Loucy (cell line): ENCODE results near the gene RELA.

Experiments used
- H2AFZ ChIP-seq: fragments of 200-600 bp; sonication (generic); 2 replicates; pipeline ENCODE4 v1.6.0; 2016; ENCODE audit warnings: antibody characterized with exemption, mild to moderate bottlenecking, low read length, moderate library complexity
- H3F3A ChIP-seq: fragments of 200-600 bp; 2 replicates; pipeline ENCODE4 v1.6.0; 2016; ENCODE audit warnings: antibody characterized with exemption, low read depth, mild to moderate bottlenecking
- H3K27me3 ChIP-seq: fragments of 200-600 bp; sonication (generic); 2 replicates; pipeline ENCODE4 v1.6.1; 2014; ENCODE audit warnings: low read length, mild to moderate bottlenecking; ENCODE audit not compliant: insufficient read depth, poor library complexity, severe bottlenecking
- H3K36me3 ChIP-seq: fragments of 200-600 bp; sonication (generic); 2 replicates; pipeline ENCODE4 v1.6.1; 2016; ENCODE audit warnings: low read length; ENCODE audit not compliant: insufficient read depth
- H3K4me1 ChIP-seq: fragments of 200-600 bp; sonication (generic); 2 replicates; pipeline ENCODE4 v1.5.1; 2014; ENCODE audit warnings: low read length, mild to moderate bottlenecking; ENCODE audit not compliant: insufficient read depth, poor library complexity, severe bottlenecking
- H3K4me2 ChIP-seq: fragments of 200-600 bp; sonication (generic); 2 replicates; pipeline ENCODE4 v1.6.0; 2014; ENCODE audit warnings: antibody characterized with exemption, low read length, low read depth, mild to moderate bottlenecking; ENCODE audit not compliant: poor library complexity, severe bottlenecking
- H3K4me3 ChIP-seq: fragments of 200-600 bp; sonication (generic); 2 replicates; pipeline ENCODE4 v1.5.1; 2014; ENCODE audit warnings: low read length, mild to moderate bottlenecking, mixed read lengths; ENCODE audit not compliant: poor library complexity, severe bottlenecking
- H3K79me2 ChIP-seq: fragments of 200-600 bp; sonication (generic); 2 replicates; pipeline ENCODE4 v1.6.1; 2014; ENCODE audit warnings: low read length; ENCODE audit not compliant: insufficient read depth
- H3K9ac ChIP-seq: fragments of 200-600 bp; sonication (generic); 2 replicates; pipeline ENCODE4 v1.6.0; 2014; ENCODE audit warnings: mild to moderate bottlenecking, low read depth, low read length, moderate library complexity; ENCODE audit not compliant: poor library complexity, severe bottlenecking
- H3K9me2 ChIP-seq: fragments of 200-600 bp; sonication (generic); replicated peaks from 2 replicates; pipeline ENCODE4 v1.6.1; 2016; ENCODE audit warnings: low read depth, low read length, mixed read lengths
- H3K9me3 ChIP-seq: fragments of 200-600 bp; sonication (generic); 2 replicates; pipeline ENCODE4 v1.6.1; 2014; ENCODE audit warnings: mild to moderate bottlenecking, antibody characterized with exemption, low read length, low read depth; ENCODE audit not compliant: insufficient read depth
- H4K20me1 ChIP-seq: fragments of 200-600 bp; sonication (generic); 2 replicates; pipeline ENCODE4 v1.6.0; 2014; ENCODE audit warnings: antibody characterized with exemption, low read length, mild to moderate bottlenecking; ENCODE audit not compliant: insufficient read depth, poor library complexity, severe bottlenecking
- EZH2phosphoT487 ChIP-seq: fragments of 200-600 bp; IDR thresholded peaks from 2 replicates; pipeline ENCODE4 v1.6.1; 2018; ENCODE audit warnings: antibody characterized with exemption, mild to moderate bottlenecking, moderate library complexity, borderline replicate concordance
- TF ChIP-seq, protein P1 (sequence below): fragments of 200-600 bp; sonication (generic); conservative IDR thresholded peaks from 2 replicates; pipeline ENCODE4 v1.5.1; 2014; ENCODE audit warnings: mild to moderate bottlenecking, antibody characterized with exemption, low read length

The RELA gene

DNA sequence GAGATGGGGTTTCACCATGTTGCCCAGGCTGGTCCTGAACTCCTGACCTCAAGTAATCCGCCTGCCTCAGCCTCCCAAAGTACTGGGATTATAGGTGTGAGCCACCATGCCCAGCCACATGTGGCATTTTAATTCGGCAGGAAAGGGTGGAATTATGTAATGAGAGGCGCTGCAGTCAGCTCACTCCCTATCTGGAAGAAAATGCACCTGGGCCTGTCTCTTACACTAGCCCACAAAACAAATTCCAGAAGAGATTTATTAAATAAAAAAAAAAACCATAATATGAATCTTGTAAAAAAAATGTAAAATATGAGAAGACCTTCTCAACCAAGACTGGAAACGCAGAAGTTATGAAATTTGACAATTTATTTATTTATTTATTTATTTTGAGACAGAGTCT, 41.1 kb upstream of the RELA start:
- no peaks in the 10 kb centered on the region for H3K9me2 ChIP-seq
- no peak overlapping the region for H3K4me2 ChIP-seq
- no peak overlapping the region for H3K9ac ChIP-seq
- no peak overlapping the region for H2AFZ ChIP-seq
- H3K79me2 ChIP-seq = no peaks in the 10 kb centered on the region
- no peaks in the 10 kb centered on the region for H3K27me3 ChIP-seq
- no peaks in the 10 kb centered on the region for H4K20me1 ChIP-seq
- TF ChIP-seq EZH2phosphoT487 = no peak
- TF ChIP-seq, protein P1, sequence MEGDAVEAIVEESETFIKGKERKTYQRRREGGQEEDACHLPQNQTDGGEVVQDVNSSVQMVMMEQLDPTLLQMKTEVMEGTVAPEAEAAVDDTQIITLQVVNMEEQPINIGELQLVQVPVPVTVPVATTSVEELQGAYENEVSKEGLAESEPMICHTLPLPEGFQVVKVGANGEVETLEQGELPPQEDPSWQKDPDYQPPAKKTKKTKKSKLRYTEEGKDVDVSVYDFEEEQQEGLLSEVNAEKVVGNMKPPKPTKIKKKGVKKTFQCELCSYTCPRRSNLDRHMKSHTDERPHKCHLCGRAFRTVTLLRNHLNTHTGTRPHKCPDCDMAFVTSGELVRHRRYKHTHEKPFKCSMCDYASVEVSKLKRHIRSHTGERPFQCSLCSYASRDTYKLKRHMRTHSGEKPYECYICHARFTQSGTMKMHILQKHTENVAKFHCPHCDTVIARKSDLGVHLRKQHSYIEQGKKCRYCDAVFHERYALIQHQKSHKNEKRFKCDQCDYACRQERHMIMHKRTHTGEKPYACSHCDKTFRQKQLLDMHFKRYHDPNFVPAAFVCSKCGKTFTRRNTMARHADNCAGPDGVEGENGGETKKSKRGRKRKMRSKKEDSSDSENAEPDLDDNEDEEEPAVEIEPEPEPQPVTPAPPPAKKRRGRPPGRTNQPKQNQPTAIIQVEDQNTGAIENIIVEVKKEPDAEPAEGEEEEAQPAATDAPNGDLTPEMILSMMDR = no peak
- H3F3A ChIP-seq = no peaks in the 10 kb centered on the region
- H3K4me3 ChIP-seq = no peak overlapping the region
- no peaks in the 10 kb centered on the region for H3K4me1 ChIP-seq
- no peaks in the 10 kb centered on the region for H3K9me3 ChIP-seq
- H3K36me3 ChIP-seq = no peaks in the 10 kb centered on the region

DNA sequence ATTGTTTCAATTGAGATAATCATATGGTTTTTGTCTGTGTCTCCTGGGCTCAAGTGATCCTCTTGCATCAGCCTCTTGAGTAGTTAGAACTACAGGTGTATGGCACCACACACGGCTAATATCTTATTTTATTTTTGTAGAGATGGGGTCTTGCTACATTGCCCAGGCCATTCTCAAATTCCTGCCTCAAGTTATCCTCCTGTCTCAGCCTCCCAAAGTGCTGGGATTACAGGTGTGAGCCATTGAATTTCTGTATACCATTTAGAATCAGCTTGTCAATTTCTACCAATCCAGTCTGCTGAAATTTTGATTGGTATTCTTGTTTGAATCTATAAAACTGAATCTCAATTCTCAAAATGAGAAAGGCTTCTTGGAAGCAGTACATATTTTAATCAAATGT, 39.0 kb upstream of the RELA start:
- no peaks in the 10 kb centered on the region for H3K27me3 ChIP-seq
- no peak overlapping the region for H2AFZ ChIP-seq
- no peak overlapping the region for H3K9ac ChIP-seq
- no peaks in the 10 kb centered on the region for H3K4me1 ChIP-seq
- no peaks in the 10 kb centered on the region for H3F3A ChIP-seq
- TF ChIP-seq, protein P1 = no peak
- no peak for TF ChIP-seq EZH2phosphoT487
- H3K4me3 ChIP-seq = no peak overlapping the region
- no peaks in the 10 kb centered on the region for H3K9me3 ChIP-seq
- no peaks in the 10 kb centered on the region for H4K20me1 ChIP-seq
- H3K79me2 ChIP-seq = no peaks in the 10 kb centered on the region
- no peaks in the 10 kb centered on the region for H3K36me3 ChIP-seq
- H3K4me2 ChIP-seq = no peak overlapping the region
- no peaks in the 10 kb centered on the region for H3K9me2 ChIP-seq

DNA sequence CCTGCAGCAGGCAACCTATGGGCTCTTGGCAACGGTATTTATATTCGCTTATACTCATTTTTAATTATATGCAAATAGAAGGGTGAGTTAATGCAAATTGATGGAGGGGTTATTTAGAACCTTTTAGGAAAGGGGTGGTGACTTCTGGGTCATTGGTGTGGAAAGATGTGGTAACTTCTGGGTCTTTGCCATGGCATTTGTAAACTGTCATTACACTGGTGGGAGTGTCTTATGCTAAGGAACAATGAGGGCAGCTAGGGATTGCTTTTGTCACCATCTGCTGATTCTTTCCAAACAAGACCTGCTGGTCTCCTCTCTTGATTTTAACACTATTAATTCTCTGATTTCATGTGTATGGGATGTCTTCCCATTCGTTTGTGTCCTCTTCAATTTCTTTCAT, 37.7 kb upstream of the RELA start:
- H3K36me3 ChIP-seq = no peaks in the 10 kb centered on the region
- H3K9me2 ChIP-seq = no peaks in the 10 kb centered on the region
- H3K27me3 ChIP-seq = no peaks in the 10 kb centered on the region
- no peaks in the 10 kb centered on the region for H3K79me2 ChIP-seq
- no peaks in the 10 kb centered on the region for H3K4me1 ChIP-seq
- TF ChIP-seq, protein P1 = no peak
- no peak for TF ChIP-seq EZH2phosphoT487
- no peak overlapping the region for H3K4me3 ChIP-seq
- no peaks in the 10 kb centered on the region for H3F3A ChIP-seq
- no peaks in the 10 kb centered on the region for H3K9me3 ChIP-seq
- H4K20me1 ChIP-seq = no peaks in the 10 kb centered on the region
- H2AFZ ChIP-seq = no peak overlapping the region
- H3K9ac ChIP-seq = no peak overlapping the region
- H3K4me2 ChIP-seq = no peak overlapping the region
